Adrenal gland (tissue), 5 donors: ENCODE data around the gene EBP.
A peak's percentile ranks its signal among the peaks of the same experiment; 100 is the strongest.

Experiments used
- POLR2A ChIP-seq, 2 donors: fragments of 450-650 bp; IDR thresholded peaks; one replicate each; pipeline ENCODE4 v1.6.1; 2017; ENCODE audit warnings: antibody characterized with exemption in 2 of 2, mild to moderate bottlenecking in 2 of 2, moderate library complexity in 1 of 2
- TF ChIP-seq, protein P1 (sequence below), 6 experiments: fragments of 450-650 bp in 4 of 6; fragments of 200-600 bp in 2 of 6; sonication (generic) in 1 of 6; IDR thresholded peaks; 1 replicate in 5 of 6; 2 replicates in 1 of 6; pipeline versions ENCODE4 v1.5.1 to v1.8.0; 2016 to 2021; ENCODE audit warnings: antibody characterized with exemption in 6 of 6, mild to moderate bottlenecking in 2 of 6, moderate library complexity in 1 of 6
- donor health status: DM: no; HTN: no; CAD: no.

DNA sequence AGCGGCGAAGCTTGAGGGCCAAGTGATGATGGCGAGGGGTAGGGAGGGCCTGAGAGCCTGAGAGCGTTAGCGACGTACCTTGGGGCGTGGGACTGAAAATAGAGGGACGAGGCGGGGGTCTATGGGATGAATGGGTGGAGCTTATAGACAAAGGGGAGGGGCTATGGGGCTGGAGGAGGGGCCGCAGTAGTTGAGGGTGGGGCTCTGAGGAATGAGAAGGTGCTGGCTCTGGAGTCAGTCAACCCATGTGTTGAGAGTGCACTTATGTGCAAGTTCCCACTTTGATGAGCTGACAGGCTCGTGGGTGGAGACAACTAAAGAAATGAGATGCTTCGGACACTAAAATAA is 18.4 kb downstream of the EBP start:
- TF ChIP-seq POLR2A (IDR thresholded peaks at IDR 0.05), result no peak
- TF ChIP-seq, protein P1, sequence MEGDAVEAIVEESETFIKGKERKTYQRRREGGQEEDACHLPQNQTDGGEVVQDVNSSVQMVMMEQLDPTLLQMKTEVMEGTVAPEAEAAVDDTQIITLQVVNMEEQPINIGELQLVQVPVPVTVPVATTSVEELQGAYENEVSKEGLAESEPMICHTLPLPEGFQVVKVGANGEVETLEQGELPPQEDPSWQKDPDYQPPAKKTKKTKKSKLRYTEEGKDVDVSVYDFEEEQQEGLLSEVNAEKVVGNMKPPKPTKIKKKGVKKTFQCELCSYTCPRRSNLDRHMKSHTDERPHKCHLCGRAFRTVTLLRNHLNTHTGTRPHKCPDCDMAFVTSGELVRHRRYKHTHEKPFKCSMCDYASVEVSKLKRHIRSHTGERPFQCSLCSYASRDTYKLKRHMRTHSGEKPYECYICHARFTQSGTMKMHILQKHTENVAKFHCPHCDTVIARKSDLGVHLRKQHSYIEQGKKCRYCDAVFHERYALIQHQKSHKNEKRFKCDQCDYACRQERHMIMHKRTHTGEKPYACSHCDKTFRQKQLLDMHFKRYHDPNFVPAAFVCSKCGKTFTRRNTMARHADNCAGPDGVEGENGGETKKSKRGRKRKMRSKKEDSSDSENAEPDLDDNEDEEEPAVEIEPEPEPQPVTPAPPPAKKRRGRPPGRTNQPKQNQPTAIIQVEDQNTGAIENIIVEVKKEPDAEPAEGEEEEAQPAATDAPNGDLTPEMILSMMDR (IDR thresholded peaks at IDR 0.05), result peak in 1 of 6 experiments; percentile 5
